ENCODE data around the gene ERMARD.

DNA sequence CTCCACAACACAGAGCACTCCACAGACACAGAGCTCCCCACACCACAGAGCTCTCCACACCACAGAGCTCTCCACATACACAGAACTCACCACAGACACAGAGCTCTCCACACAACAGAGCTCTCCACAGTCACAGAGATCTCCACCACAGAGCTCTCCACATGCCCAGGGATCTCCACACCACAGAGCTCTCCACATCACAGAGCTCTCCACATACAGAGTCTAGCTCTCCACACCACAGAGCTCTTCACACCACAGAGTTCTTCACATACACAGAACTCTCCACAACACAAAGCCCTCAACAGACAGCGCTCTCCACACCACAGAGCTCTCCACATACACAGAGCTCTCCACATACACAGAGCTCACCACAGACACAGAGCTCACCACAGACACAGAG lies 55.3 kb downstream of the ERMARD start:
- TF ChIP-seq, protein P1, sequence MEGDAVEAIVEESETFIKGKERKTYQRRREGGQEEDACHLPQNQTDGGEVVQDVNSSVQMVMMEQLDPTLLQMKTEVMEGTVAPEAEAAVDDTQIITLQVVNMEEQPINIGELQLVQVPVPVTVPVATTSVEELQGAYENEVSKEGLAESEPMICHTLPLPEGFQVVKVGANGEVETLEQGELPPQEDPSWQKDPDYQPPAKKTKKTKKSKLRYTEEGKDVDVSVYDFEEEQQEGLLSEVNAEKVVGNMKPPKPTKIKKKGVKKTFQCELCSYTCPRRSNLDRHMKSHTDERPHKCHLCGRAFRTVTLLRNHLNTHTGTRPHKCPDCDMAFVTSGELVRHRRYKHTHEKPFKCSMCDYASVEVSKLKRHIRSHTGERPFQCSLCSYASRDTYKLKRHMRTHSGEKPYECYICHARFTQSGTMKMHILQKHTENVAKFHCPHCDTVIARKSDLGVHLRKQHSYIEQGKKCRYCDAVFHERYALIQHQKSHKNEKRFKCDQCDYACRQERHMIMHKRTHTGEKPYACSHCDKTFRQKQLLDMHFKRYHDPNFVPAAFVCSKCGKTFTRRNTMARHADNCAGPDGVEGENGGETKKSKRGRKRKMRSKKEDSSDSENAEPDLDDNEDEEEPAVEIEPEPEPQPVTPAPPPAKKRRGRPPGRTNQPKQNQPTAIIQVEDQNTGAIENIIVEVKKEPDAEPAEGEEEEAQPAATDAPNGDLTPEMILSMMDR (IDR thresholded peaks at IDR 0.05), result no peak
- no peak for TF ChIP-seq POLR2A (IDR thresholded peaks at IDR 0.05)

Data from right lobe of liver (tissue), 4 donors.